ENCODE results near the gene INPP5E.

DNA sequence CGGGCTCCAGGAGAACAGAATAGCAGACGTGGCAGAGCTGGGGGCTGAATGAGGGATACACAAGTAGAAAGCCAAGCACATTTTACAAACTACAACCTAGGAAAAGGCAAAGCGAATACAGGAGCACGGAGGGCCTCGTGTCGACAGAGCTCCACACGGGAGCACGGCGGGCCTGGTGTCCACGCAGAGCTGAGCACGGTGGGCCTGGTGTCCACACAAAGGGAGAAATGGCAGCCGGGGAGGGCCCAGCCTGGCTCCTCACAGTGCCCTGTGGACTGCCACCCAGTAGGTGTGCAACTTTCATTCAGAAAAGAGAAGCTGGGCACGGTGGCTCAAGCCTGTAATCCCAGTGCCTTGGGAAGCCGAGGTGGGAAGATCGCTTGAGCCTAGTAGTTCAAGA, 3.4 kb upstream of the INPP5E start:
- TF ChIP-seq POLR2A (IDR thresholded peaks at IDR 0.05): no peak
- TF ChIP-seq, protein P1, sequence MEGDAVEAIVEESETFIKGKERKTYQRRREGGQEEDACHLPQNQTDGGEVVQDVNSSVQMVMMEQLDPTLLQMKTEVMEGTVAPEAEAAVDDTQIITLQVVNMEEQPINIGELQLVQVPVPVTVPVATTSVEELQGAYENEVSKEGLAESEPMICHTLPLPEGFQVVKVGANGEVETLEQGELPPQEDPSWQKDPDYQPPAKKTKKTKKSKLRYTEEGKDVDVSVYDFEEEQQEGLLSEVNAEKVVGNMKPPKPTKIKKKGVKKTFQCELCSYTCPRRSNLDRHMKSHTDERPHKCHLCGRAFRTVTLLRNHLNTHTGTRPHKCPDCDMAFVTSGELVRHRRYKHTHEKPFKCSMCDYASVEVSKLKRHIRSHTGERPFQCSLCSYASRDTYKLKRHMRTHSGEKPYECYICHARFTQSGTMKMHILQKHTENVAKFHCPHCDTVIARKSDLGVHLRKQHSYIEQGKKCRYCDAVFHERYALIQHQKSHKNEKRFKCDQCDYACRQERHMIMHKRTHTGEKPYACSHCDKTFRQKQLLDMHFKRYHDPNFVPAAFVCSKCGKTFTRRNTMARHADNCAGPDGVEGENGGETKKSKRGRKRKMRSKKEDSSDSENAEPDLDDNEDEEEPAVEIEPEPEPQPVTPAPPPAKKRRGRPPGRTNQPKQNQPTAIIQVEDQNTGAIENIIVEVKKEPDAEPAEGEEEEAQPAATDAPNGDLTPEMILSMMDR (IDR thresholded peaks at IDR 0.05): no peak

Measured in uterus (tissue), 2 donors.